Osteoblast (primary cell): ENCODE results near the gene SLC9A1. TPM values are rescaled to one million over a fixed set of nuclear protein-coding genes. Genes with fewer than 3 reads are reported as not detected.

Experiments
- DNase-seq: peaks from one replicate; pipeline ENCODE4 v3.0.0; 2011; ENCODE audit warnings: low spot score, mixed read lengths; ENCODE audit not compliant: insufficient read length; ENCODE audit errors: missing footprints
- H2AFZ ChIP-seq: 2 replicates; pipeline ENCODE4 v1.6.0; 2011; ENCODE audit warnings: mild to moderate bottlenecking, low read length
- H3K27ac ChIP-seq: 2 replicates; pipeline ENCODE4 v1.5.1; 2011; ENCODE audit warnings: mild to moderate bottlenecking, low read depth, low read length, moderate library complexity
- H3K27me3 ChIP-seq: 2 replicates; pipeline ENCODE4 v1.6.0; 2012; ENCODE audit warnings: mild to moderate bottlenecking, control low read depth, inconsistent platforms, low read length, moderate library complexity; ENCODE audit not compliant: insufficient read depth
- H3K36me3 ChIP-seq: 2 replicates; pipeline ENCODE4 v1.5.1; 2011; ENCODE audit warnings: mild to moderate bottlenecking, low read length, control low read depth, moderate library complexity; ENCODE audit not compliant: insufficient read depth
- H3K4me1 ChIP-seq: 2 replicates; pipeline ENCODE4 v1.5.1; 2011; ENCODE audit warnings: mild to moderate bottlenecking, low read length, control low read depth, moderate library complexity; ENCODE audit not compliant: insufficient read depth
- H3K4me2 ChIP-seq: 2 replicates; pipeline ENCODE4 v1.6.0; 2011; ENCODE audit warnings: mild to moderate bottlenecking, low read length; ENCODE audit not compliant: insufficient read depth
- H3K4me3 ChIP-seq: fragments of 200-600 bp; sonication (generic); 3 replicates; pipeline ENCODE4 v1.5.1; 2012; ENCODE audit warnings: mild to moderate bottlenecking, low read length, inconsistent platforms; ENCODE audit not compliant: insufficient read depth
- H3K79me2 ChIP-seq: 2 replicates; pipeline ENCODE4 v1.6.0; 2012; ENCODE audit warnings: mild to moderate bottlenecking, low read length, control low read depth, inconsistent platforms; ENCODE audit not compliant: insufficient read depth
- H3K9me3 ChIP-seq: 2 replicates; pipeline ENCODE4 v1.5.1; 2011; ENCODE audit warnings: low read depth, low read length, control low read depth
- H4K20me1 ChIP-seq: 2 replicates; pipeline ENCODE4 v1.6.0; 2012; ENCODE audit warnings: mild to moderate bottlenecking, low read length, control low read depth; ENCODE audit not compliant: insufficient read depth
- CTCF ChIP-seq: IDR thresholded peaks from 2 replicates; pipeline ENCODE4 v1.5.1; 2011; ENCODE audit warnings: mild to moderate bottlenecking, low read depth, low read length, moderate library complexity; ENCODE audit errors: extremely low read depth
- total RNA-seq: library from RNA; depleted of rRNA; stranded (reverse); fragments of >200 nt; gene quantifications from 2 replicates; pipeline ENCODE4 v1.2.3, GENCODE V29; 2012

Gene SLC9A1
- total RNA-seq, 1 donor, result 7.6 TPM

DNA sequence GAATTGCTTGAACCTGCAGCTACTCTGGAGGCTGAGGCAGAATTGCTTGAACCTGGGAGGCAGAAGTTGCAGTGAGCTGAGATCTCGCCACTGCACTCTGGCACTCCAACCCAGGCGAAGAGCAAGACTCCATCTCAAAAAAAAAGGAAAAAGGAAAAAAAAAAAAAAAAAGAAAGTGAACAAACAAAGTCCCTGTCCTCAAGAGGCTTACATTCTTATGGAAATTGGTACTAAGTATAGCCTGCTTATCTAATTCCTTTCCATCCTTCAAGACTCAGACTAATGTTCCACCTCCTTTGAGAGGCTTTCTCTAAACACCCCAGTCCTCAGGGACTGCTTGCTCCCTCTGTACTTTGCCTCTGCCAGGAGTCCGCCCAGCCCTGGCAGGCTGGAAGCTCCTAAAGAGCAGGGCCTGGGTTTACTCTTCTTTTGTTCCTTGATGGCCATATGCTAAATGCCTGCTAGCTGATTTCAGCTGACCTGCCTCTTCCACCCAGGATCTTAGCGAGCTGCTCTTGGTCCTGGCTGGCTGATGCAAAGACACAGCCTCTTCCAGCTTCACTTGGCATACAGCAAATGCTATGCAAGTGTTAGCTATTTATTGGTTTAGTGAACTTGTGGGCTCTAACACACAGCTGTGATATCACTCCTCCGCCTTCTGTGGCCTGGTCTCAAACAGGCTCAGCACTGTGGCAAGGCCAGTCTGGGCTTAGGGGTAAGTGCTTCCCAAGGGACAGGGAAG, 9.8 kb downstream of the SLC9A1 start:
- H3K4me3 ChIP-seq, result peak overlapping the region; percentile 32
- peak; percentile 95 for DNase-seq
- peaks cover 16% of the 10 kb centered on the region for H3K4me1 ChIP-seq
- no peak for TF ChIP-seq CTCF
- no peaks in the 10 kb centered on the region for H3K36me3 ChIP-seq
- peak overlapping the region; percentile 94 for H3K27ac ChIP-seq
- peak overlapping the region; percentile 6 for H2AFZ ChIP-seq
- H3K4me2 ChIP-seq, result peak overlapping the region; percentile 67
- no peaks in the 10 kb centered on the region for H3K27me3 ChIP-seq
- no peaks in the 10 kb centered on the region for H3K9me3 ChIP-seq
- H4K20me1 ChIP-seq, result peaks cover 22% of the 10 kb centered on the region
- peaks cover 76% of the 10 kb centered on the region for H3K79me2 ChIP-seq

DNA sequence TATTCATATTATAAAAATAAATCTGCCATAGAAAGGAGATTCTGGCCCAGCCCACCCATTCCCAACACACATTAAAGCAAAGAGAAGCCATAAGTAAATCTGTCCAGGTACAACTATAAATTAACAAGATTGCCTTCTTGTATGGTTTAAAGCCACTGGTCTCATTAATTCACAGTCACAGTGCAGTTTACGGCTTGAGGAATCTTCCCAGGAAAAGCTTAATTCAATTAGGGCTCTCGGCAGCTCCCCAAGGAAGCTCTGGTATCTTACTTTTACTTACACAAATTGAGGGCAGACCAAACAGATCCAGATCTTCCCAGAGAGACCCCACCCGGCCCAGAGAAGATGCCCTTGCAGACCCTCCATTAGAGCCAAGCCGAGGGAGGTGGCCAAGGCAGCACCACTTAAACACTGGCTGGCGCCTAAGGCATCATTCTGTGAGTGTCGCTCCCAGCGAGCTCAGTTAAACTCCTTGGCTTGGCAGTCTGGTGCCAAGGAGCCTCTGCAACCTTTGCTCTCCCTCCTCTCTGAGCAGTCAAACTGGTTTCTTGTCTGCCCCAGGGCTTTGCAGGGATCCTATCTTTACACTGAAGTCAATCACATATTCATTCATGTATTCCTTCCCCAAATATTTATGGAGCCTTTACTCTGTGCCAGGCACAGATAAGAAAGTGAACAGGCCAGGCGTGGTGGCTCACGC, 10.7 kb downstream of the SLC9A1 start:
- Histone ChIP-seq H4K20me1 (peaks cover 21% of the 10 kb centered on the region), H3K27me3 (no peaks in the 10 kb centered on the region), H3K4me1 (peaks cover 16% of the 10 kb centered on the region), H3K79me2 (peaks cover 74% of the 10 kb centered on the region), H3K9me3 (no peaks in the 10 kb centered on the region), H3K4me3 (no peak overlapping the region), H3K36me3 (no peaks in the 10 kb centered on the region), H3K4me2 (no peak overlapping the region), H3K27ac (no peak overlapping the region), H2AFZ (no peak overlapping the region)
- TF ChIP-seq CTCF, result no peak
- DNase-seq, result no peak

GRCh38 chr1:27143401-27143800, 11.5 kb downstream of the SLC9A1 start:
- DNase-seq, result no peak
- Histone ChIP-seq H3K36me3 (no peaks in the 10 kb centered on the region), H3K79me2 (peaks cover 74% of the 10 kb centered on the region), H3K27ac (no peak overlapping the region), H3K4me3 (no peak overlapping the region), H3K4me1 (peaks cover 16% of the 10 kb centered on the region), H3K9me3 (no peaks in the 10 kb centered on the region), H3K4me2 (no peak overlapping the region), H4K20me1 (peaks cover 24% of the 10 kb centered on the region), H3K27me3 (no peaks in the 10 kb centered on the region), H2AFZ (no peak overlapping the region)
- no peak for TF ChIP-seq CTCF

DNA sequence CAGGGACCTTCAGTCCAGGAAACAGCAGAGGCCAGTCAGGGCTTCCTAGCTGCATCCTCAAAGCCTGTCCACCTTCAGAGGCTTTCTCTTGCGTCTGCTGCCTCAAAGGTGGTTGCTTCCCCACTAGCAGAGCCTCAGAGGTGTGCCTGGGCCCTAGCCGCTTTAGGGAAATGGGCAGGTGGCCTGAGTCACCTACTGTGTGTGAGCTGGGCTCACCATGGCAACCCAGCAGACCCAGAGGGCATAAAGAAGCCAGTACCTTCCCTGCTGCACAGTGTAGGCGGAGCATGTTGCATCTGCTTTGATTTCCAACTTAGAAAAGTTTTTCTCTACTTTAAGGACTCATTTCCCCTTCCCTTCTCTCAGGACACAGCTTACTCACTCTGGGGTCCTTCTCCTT, 12.5 kb downstream of the SLC9A1 start:
- H3K4me2 ChIP-seq, result no peak overlapping the region
- H3K9me3 ChIP-seq, result no peaks in the 10 kb centered on the region
- H3K36me3 ChIP-seq, result no peaks in the 10 kb centered on the region
- no peak for TF ChIP-seq CTCF
- H2AFZ ChIP-seq, result no peak overlapping the region
- H3K4me3 ChIP-seq, result no peak overlapping the region
- no peak for DNase-seq
- H3K27me3 ChIP-seq, result no peaks in the 10 kb centered on the region
- no peak overlapping the region for H3K27ac ChIP-seq
- H3K79me2 ChIP-seq, result peaks cover 74% of the 10 kb centered on the region
- H3K4me1 ChIP-seq, result peaks cover 16% of the 10 kb centered on the region
- peaks cover 31% of the 10 kb centered on the region for H4K20me1 ChIP-seq
